Measurements from ENCODE around the gene AFDN. TPM values are rescaled to one million over a fixed set of nuclear protein-coding genes. Genes with fewer than 3 reads are reported as not detected.

Gene AFDN
- total RNA-seq, 1 experiment from 2014 or later: 107 TPM

DNA sequence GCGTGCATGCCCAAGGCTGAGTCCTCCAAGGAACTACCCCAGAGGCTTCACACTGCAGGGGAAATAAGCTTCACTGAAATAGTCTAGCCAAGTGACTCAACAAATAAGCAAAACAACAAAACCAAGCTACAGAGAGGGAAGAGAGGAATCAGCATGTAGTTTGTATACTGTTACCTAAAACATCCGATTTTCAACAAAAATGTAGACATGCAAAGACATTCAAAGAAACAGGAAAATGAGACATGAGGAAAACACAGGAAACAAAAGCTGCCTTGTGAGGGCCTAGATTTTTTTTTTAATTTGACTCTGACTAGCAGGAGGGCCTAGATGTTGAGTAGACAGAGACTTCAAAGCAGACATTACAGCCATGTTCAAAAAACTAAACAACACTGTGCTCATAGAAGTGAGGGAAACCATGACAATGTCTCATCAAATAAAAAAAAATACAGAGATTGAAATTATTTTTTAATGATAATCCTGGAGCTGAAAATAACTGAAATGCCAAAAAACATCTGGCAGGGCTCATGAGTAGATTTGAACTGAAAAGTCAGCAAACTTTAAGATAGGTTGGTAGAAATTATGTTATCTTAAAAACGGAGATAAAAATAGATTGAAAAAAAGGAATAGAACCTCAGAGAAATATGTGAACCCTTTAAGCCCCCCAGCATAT, 154.3 kb downstream of the AFDN start:
- DNase-seq (ENCODE audit: low spot score): no peak
- H3K36me3 ChIP-seq (ENCODE audit: insufficient read depth, low read length, poor library complexity, severe bottlenecking): no peaks in the 10 kb centered on the region
- no peaks in the 10 kb centered on the region for H3K9me3 ChIP-seq (ENCODE audit: low read depth, low read length, poor library complexity, severe bottlenecking)
- no peak overlapping the region for H3K4me3 ChIP-seq (ENCODE audit: low read depth, low read length, poor library complexity, severe bottlenecking)
- no peaks in the 10 kb centered on the region for H3K27me3 ChIP-seq (replicated peaks; ENCODE audit: insufficient read depth, low read depth, low read length, poor library complexity)
- H3K4me1 ChIP-seq (ENCODE audit: insufficient read depth, low read length, poor library complexity, severe bottlenecking): no peaks in the 10 kb centered on the region
- H3K27ac ChIP-seq (ENCODE audit: low read depth, low read length, poor library complexity, severe bottlenecking): no peak overlapping the region
- BruUV-seq (replicated peaks): no TSS peak
- POLR2A ChIA-PET (ENCODE audit: low non-redundant PET): no interaction called here
- CTCF ChIA-PET: no interaction called here
- TF ChIP-seq CTCF (conservative IDR thresholded peaks at IDR 0.05; ENCODE audit: low read depth, low read length) (no peak), EZH2 (IDR thresholded peaks at IDR 0.05; ENCODE audit: borderline replicate concordance, low read depth, low read length, poor library complexity, severe bottlenecking) (no peak)
- intact Hi-C loops (cut with micrococcal nuclease; ENCODE audit: unreplicated experiment): no loop called here

DNA sequence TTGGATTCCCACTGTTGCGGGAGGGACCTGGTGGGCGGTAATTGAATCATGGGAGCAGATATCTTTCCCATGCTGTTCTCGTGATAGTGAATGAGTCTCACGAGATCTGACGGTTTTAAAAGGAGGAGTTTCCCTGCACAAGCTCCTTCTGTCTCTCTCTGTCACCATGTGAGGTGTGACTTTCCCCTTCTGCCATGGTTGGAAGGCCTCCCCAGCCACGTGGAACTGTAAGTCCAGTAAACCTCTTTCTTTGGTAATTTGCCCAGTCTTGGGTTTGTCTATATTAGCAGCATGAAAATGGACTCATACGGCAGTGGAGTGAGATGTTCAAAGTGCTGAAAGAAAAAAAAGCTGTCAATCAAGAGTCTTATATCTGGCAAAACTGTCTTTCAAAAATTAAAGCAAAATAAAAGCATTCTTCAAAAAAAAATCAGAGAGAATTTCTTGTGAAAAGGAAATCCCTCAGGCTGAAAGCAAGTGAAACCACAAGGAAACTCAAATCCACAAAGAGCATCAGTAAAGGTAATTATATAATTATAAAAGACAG, 155.3 kb downstream of the AFDN start:
- Histone ChIP-seq H3K27me3 (replicated peaks; ENCODE audit: insufficient read depth, low read depth, low read length, poor library complexity) (no peaks in the 10 kb centered on the region), H3K36me3 (ENCODE audit: insufficient read depth, low read length, poor library complexity, severe bottlenecking) (no peaks in the 10 kb centered on the region), H3K27ac (ENCODE audit: low read depth, low read length, poor library complexity, severe bottlenecking) (no peak overlapping the region), H3K4me3 (ENCODE audit: low read depth, low read length, poor library complexity, severe bottlenecking) (no peak overlapping the region), H3K4me1 (ENCODE audit: insufficient read depth, low read length, poor library complexity, severe bottlenecking) (no peaks in the 10 kb centered on the region), H3K9me3 (ENCODE audit: low read depth, low read length, poor library complexity, severe bottlenecking) (no peaks in the 10 kb centered on the region)
- CTCF ChIA-PET: no interaction called here
- DNase-seq (ENCODE audit: low spot score): no peak
- TF ChIP-seq EZH2 (IDR thresholded peaks at IDR 0.05; ENCODE audit: borderline replicate concordance, low read depth, low read length, poor library complexity, severe bottlenecking): no peak
- TF ChIP-seq CTCF (conservative IDR thresholded peaks at IDR 0.05; ENCODE audit: low read depth, low read length): no peak
- no TSS peak for BruUV-seq (replicated peaks)
- POLR2A ChIA-PET (ENCODE audit: low non-redundant PET): no interaction called here
- intact Hi-C loops (cut with micrococcal nuclease; ENCODE audit: unreplicated experiment): no loop called here

- intact Hi-C loops (cut with micrococcal nuclease; ENCODE audit: unreplicated experiment): no loop called here
- Histone ChIP-seq H3K4me3 (ENCODE audit: low read depth, low read length, poor library complexity, severe bottlenecking) (no peak overlapping the region), H3K27ac (ENCODE audit: low read depth, low read length, poor library complexity, severe bottlenecking) (no peak overlapping the region), H3K9me3 (ENCODE audit: low read depth, low read length, poor library complexity, severe bottlenecking) (no peaks in the 10 kb centered on the region), H3K36me3 (ENCODE audit: insufficient read depth, low read length, poor library complexity, severe bottlenecking) (no peaks in the 10 kb centered on the region), H3K27me3 (replicated peaks; ENCODE audit: insufficient read depth, low read depth, low read length, poor library complexity) (no peaks in the 10 kb centered on the region), H3K4me1 (ENCODE audit: insufficient read depth, low read length, poor library complexity, severe bottlenecking) (no peaks in the 10 kb centered on the region)
- POLR2A ChIA-PET (ENCODE audit: low non-redundant PET): no interaction called here
- TF ChIP-seq CTCF (conservative IDR thresholded peaks at IDR 0.05; ENCODE audit: low read depth, low read length): no peak
- no peak for TF ChIP-seq EZH2 (IDR thresholded peaks at IDR 0.05; ENCODE audit: borderline replicate concordance, low read depth, low read length, poor library complexity, severe bottlenecking)
- BruUV-seq (replicated peaks): no TSS peak
- CTCF ChIA-PET: no interaction called here
- DNase-seq (ENCODE audit: low spot score): no peak
Observed at GRCh38 chr6:167984144-167984719, 157.5 kb downstream of the AFDN start.
